ENCODE results near the gene SH3GL2.

The SH3GL2 gene

DNA sequence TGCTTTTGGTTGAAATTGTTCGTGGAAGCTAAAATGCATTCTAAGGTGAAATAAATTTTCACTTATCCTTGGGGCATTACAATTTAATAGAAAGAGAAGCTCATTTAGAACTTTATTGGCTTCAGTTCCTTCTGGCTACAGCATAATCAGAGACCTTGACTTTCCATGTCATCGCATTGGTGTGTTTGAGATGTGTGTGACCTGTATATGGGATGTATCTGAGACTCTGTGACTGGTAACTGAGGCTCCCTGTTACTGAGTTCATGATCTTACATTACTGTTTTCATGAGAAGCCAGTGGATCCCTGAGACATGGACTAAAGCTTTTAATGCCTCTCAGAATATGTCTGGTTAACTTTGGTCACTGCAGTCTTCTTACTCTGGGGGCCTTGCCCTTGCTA lies 32.5 kb downstream of the SH3GL2 start:
- DNase-seq (ENCODE audit: low read depth, low spot score): no peak

DNA sequence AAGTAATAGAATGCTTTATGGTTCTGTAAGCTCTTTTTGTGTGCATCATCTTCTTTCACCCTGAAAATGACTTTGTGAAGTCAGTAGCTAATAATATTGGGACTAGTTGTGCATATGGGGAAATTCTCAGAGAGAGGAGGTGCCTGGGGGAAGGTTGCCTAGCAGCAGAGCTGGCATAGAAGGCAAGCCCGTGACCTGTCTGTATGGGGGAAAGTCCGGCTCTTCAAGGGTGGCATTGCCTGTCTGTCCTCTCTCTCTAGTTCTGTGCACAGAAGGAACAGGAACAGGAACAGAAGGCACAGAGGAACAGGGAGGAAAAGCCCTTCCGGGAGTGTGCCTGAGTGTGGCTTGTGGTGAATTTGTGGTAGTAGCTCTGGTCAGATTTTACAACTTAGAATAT lies 33.1 kb downstream of the SH3GL2 start:
- DNase-seq (ENCODE audit: low read depth, low spot score): no peak

- DNase-seq (ENCODE audit: low read depth, low spot score): no peak
Measured at GRCh38 chr9:17613758-17614157, 34.9 kb downstream of the SH3GL2 start.

DNA sequence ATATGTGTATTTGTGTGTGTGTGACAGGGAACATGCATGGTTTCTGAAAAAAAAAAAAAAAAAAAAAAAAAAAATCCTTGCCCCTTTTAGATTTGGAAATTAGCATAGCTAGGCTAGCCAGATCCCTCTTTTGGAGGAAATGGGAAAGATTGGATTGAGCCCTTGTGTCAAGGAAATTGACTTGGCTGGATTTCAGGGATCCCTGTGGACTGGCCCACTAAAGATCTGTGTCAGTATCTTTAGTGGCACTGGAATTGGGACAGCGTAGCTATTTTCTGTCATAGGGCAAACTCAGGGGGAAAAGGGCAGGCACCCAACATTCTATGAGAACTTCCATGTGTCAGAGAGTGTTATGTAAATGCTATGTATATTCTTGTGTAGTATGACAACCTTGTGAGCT lies 35.4 kb downstream of the SH3GL2 start:
- DNase-seq (ENCODE audit: low read depth, low spot score): no peak

GRCh38 chr9:17614903-17615302 lies 36.0 kb downstream of the SH3GL2 start:
- DNase-seq (ENCODE audit: low read depth, low spot score): no peak

DNA sequence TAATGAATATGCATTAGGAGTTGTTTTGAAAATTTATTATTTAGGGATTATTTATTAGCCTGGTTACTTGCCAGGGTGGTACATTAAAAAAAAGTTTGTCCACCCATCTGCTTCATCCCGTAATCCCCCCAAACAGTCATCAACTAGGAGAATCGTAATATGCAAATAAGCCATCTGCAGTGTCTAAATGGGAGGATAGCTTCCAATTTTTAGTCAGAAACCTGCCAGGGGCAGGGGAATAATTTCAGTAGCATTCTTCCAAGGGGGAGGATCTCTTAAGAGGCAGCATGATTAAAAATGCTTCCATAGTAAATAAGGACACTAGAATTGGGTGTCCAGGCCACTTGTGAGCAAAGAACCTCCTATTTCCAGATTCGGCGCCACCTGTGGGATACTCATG lies 43.3 kb downstream of the SH3GL2 start:
- DNase-seq (ENCODE audit: low read depth, low spot score): no peak

DNA sequence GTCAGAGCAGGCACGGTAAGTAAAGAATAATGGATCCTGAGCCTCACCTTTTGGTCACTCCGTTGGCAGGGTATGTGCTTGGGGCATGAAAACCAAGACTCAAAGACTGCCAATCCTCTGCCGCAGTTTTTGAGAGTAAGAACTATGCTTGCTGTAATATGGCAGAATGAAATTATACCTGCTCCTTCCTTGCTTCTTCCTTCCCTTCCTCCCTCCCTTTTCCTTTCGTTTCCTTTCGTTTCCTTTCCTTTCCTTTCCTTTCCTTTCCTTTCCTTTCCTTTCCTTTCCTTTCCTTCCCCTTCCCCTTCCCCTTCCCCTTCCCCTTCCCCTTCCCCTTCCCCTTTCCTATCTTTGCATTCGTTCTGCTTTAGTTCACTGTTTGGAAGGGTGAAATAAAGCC lies 43.9 kb downstream of the SH3GL2 start:
- DNase-seq (ENCODE audit: low read depth, low spot score): no peak

- no peak for DNase-seq (ENCODE audit: low read depth, low spot score)
Measured at GRCh38 chr9:17623965-17624364, 45.1 kb downstream of the SH3GL2 start.

GRCh38 chr9:17624571-17624970 lies 45.7 kb downstream of the SH3GL2 start:
- no peak for DNase-seq (ENCODE audit: low read depth, low spot score)

DNA sequence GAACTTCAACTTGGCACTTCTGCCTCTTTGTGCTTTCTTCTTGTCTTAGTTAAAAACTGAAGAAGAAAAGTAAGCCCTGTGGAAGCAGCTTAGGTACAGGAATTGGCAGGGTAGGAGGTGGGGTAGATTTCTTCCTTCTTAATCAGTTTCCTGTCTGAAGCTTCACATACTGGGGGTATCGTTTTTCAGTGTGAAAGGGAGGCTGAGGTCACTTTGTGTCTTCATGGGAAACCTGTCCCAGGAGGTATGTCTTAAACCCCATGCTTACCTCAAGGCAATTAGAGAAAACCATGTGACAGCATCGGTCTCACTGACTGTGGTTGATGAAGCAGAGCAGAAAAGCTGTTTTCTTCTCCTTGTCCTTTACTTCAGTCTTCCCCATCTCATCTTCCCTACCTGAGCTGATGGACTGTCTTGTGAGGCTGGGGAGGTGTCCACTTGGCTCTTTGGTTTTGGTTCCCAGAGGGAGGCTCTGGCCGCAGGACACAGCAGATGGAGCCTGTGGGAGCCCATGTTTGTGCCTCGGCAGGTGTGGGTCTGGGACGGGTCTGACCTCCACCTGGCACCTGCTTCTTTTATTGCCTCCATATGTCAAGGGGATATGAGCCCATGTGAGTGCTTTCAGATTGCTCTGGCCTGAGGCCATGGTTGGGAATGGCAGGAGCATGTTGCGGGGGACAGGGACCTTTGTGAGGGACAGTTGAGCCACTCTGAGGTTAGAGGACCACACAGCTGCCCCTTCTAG lies 47.0 kb downstream of the SH3GL2 start:
- DNase-seq (ENCODE audit: low read depth, low spot score): no peak

GRCh38 chr9:17627641-17628040 lies 48.8 kb downstream of the SH3GL2 start:
- DNase-seq (ENCODE audit: low read depth, low spot score): no peak

DNA sequence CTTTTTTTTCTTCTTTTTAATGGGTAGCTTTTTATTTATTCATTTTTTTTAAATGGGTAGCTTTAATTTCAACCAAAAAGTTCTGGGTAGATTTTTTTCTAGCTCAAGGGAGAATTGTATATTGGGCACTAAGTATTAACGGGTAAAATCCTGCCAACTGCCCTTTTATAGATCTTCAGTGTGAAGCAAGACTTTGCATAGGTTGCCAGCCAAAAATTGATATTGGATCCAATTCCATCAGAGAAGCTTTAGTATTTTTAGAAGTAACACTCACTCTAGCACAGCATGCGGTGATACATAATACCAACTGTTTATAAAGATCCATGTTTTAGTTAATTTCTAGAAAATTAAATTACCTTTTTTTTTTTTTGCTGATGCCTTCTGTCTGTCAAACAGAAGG lies 49.8 kb downstream of the SH3GL2 start:
- no peak for DNase-seq (ENCODE audit: low read depth, low spot score)

DNA sequence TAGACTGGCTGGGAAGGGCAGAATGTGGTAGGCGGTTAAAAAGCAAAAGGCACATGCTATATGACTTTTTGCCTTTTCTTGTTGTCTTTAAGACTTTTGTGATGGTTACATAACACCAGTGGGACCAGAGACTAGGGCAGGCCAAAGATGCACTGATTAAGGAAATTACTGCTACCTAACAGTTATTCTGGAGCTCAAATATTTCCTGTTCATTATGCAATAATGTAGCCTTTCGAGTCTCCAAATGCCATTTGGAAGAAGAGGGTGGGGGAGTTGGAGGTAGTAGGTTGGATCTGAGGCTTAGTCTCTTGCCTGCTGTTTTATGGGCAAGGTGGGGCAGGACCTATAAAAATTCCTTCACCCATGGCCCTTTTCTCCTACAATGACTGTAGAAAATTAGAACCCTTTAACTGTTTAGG lies 51.7 kb downstream of the SH3GL2 start:
- no peak for DNase-seq (ENCODE audit: low read depth, low spot score)

DNA sequence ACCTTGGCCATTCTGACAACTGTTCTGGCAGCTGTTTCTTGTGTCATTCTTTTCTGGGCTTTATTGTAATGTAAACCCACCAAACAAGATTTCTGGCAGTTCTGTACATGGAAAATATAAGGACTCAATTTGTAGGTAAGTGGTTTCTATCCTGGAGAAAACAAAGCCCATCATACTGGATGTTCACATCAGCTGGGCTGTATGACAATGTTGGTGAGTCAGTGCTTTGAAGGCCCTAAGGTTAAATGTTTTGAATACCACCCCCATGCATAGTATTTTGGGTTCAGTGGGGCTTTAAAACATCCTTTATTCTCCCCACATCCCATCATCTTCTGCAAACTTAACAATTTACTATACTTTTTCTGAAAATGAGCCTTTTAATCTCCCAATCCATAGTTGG lies 52.5 kb downstream of the SH3GL2 start:
- DNase-seq (ENCODE audit: low read depth, low spot score): no peak

DNA sequence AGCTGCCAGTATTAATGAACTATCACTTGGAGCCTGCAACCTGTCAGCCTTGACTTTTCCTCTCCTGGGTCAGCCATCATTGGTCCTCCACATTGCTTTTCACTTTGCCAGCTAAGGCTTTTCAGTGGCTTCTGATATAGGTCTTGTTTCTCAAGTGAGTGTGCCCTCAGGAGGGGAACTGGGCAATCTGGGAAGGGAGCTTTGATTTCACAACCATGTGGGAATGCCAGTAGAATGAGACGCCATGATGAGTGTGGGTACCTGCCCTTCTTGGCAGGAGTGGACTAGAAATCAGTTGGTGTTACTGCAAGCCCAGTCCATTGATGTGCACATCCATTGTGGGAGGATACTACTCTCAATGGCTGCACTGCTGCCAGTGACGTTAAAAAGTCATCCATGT lies 54.1 kb downstream of the SH3GL2 start:
- no peak for DNase-seq (ENCODE audit: low read depth, low spot score)

GRCh38 chr9:17635115-17635890 lies 56.4 kb downstream of the SH3GL2 start:
- DNase-seq (ENCODE audit: low read depth, low spot score): no peak

GRCh38 chr9:17636349-17636748 lies 57.5 kb downstream of the SH3GL2 start:
- DNase-seq (ENCODE audit: low read depth, low spot score): no peak

- DNase-seq (ENCODE audit: low read depth, low spot score): no peak
Measured at GRCh38 chr9:17636821-17637220, 58.0 kb downstream of the SH3GL2 start.

- no peak for DNase-seq (ENCODE audit: low read depth, low spot score)
Measured at GRCh38 chr9:17637229-17637628, 58.4 kb downstream of the SH3GL2 start.

DNA sequence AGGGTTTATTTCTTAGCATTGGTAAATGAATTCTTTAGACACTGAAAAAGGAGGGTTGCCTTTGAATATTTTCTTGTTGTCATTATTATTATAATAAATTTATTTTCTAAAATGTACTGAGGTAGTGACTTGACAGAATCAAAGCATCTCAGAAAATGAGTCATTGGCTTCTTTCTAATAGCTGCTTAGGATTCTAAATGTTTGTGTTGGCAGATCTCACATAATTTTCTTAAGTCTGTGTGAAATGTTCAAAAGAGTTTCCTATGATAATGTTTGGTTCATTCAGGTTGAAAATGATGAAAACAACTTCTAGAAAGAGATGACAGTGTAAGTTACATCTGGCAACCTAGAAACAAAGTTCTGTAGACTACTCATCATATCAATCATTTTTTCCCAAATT lies 69.7 kb downstream of the SH3GL2 start:
- DNase-seq (ENCODE audit: low read depth, low spot score): no peak

DNA sequence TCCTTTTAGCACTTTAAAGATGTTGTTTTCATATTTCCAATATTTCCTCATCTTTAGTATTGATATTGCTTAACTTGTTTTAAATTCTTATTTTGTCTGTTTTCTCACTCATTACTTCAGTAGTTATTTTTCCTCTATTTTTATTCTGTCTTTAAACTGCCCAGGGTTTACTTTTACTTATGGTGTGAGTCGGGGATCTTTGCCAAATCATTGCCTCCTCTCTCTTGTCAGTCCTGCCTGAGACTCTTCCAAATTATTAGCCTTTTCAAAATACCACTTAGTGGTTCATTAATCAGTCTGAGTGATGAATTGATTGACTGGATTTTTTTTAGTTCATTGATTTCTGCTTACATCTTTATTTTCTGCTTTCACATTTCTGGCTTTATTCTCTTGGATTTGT lies 72.9 kb downstream of the SH3GL2 start:
- no peak for DNase-seq (ENCODE audit: low read depth, low spot score)

DNA sequence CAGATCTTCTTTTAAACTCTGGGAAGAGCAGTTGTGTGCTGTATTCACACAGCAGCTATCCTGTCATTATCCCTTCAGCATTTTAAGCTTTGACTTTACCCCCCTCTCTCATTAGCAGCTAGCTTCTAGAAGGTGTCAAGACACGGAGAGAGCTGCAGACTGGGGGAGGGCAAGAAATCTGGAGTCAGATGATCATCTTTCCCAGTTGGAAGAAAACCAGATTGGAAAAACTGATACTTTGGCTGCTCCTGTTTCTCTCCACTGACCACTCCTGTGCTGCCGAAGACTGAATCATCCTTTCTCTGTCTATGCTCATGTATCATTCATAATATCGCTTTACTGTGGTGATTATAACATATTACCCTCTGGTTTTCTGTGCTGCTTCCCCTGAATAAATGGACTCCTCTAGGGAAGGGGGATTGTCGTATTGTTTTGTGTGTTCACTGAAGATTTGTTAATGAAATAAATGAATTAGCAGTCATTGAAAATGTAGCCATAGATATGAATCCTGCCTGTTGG lies 75.1 kb downstream of the SH3GL2 start:
- DNase-seq (ENCODE audit: low read depth, low spot score): no peak

DNA sequence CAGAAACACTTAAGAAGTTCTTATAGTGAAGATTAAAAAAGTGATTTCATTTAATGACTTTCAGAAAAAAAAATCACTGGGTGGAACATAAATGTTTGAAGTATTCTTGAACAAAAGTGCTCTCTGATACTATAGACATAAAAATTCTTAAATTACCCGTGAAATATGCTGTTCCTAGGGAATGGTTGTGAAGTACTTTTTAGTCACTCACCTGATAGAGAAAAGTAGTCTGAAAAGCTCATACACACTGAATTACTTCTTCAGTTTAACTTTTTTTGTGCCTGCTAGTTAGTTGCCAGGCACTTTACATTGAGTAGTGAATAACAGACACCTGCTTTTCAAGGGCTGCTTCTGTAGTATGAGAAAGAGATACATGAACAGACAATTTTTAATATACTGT lies 78.0 kb downstream of the SH3GL2 start:
- no peak for DNase-seq (ENCODE audit: low read depth, low spot score)
